HEK293T (cell line): ENCODE data around the gene MDM2.

Experiments
- CTCF ChIA-PET: fragments of 350-600 bp; formaldehyde crosslinking; extraction: SDS; loops from one replicate; lab custom pipeline; 2021; ENCODE audit warnings: antibody characterized with exemption, inconsistent platforms; lab: Yijun Ruan, JAX
- POLR2A ChIA-PET: fragments of 350-600 bp; formaldehyde crosslinking; extraction: SDS; loops from one replicate; lab custom pipeline; 2020; ENCODE audit warnings: antibody characterized with exemption, inconsistent platforms; lab: Yijun Ruan, JAX
- DNase-seq: peaks from one replicate; pipeline ENCODE4 v3.0.0; 2012; ENCODE audit warnings: mixed read lengths; ENCODE audit errors: extremely low spot score
- ARNT ChIP-seq: fragments of 450-650 bp; IDR thresholded peaks from 2 replicates; pipeline ENCODE4 v1.6.1; 2017; ENCODE audit warnings: mild to moderate bottlenecking
- BHLHE40 ChIP-seq: fragments of 450-650 bp; IDR thresholded peaks from 2 replicates; pipeline ENCODE4 v1.6.1; 2016; ENCODE audit warnings: mild to moderate bottlenecking, moderate library complexity, borderline replicate concordance
- CTBP1 ChIP-seq: fragments of 450-650 bp; IDR thresholded peaks from 2 replicates; pipeline ENCODE4 v1.6.1; 2016; ENCODE audit warnings: borderline replicate concordance
- ELF4 ChIP-seq: fragments of 450-650 bp; IDR thresholded peaks from 2 replicates; pipeline ENCODE4 v1.6.1; 2017; ENCODE audit warnings: antibody characterized with exemption
- FOXA1 ChIP-seq: fragments of 450-650 bp; IDR thresholded peaks from 2 replicates; pipeline ENCODE4 v1.6.1; 2016; ENCODE audit warnings: mild to moderate bottlenecking
- FOXK2 ChIP-seq: fragments of 450-650 bp; IDR thresholded peaks from 2 replicates; pipeline ENCODE4 v1.6.1; 2016; ENCODE audit warnings: mild to moderate bottlenecking
- FOXM1 ChIP-seq: fragments of 450-650 bp; IDR thresholded peaks from 2 replicates; pipeline ENCODE4 v1.6.1; 2017; ENCODE audit warnings: mild to moderate bottlenecking, borderline replicate concordance
- HDGF ChIP-seq: fragments of 450-650 bp; IDR thresholded peaks from 2 replicates; pipeline ENCODE4 v1.6.1; 2017; ENCODE audit warnings: antibody characterized with exemption, borderline replicate concordance
- L3MBTL2 ChIP-seq: fragments of 450-650 bp; conservative IDR thresholded peaks from 2 replicates; pipeline ENCODE4 v1.6.1; 2016; ENCODE audit warnings: mild to moderate bottlenecking
- LEF1 ChIP-seq: fragments of 450-650 bp; IDR thresholded peaks from 2 replicates; pipeline ENCODE4 v1.6.1; 2017; ENCODE audit warnings: mild to moderate bottlenecking, borderline replicate concordance
- NFRKB ChIP-seq: fragments of 450-650 bp; IDR thresholded peaks from 2 replicates; pipeline ENCODE4 v1.6.1; 2016; ENCODE audit warnings: mild to moderate bottlenecking, moderate library complexity
- PKNOX1 ChIP-seq: fragments of 450-650 bp; IDR thresholded peaks from 2 replicates; pipeline ENCODE4 v1.6.1; 2016
- SP1 ChIP-seq: fragments of 450-650 bp; IDR thresholded peaks from 2 replicates; pipeline ENCODE4 v1.6.1; 2017
- SUZ12 ChIP-seq: fragments of 450-650 bp; IDR thresholded peaks from 2 replicates; pipeline ENCODE4 v1.6.1; 2016; ENCODE audit warnings: mild to moderate bottlenecking
- TARDBP ChIP-seq: fragments of 450-650 bp; IDR thresholded peaks from 2 replicates; pipeline ENCODE4 v1.6.1; 2016
- ZNF384 ChIP-seq: fragments of 450-650 bp; IDR thresholded peaks from 2 replicates; pipeline ENCODE4 v1.6.1; 2016

The MDM2 gene

GRCh38 chr12:68854554-68854953 lies 46.6 kb downstream of the MDM2 start:
- TF ChIP-seq NFRKB (no peak), L3MBTL2 (no peak)
- ChIA-PET POLR2A (interaction anchor here (1.1 kb wide), 1 partner anchor 9 kb away, joined by 3 read pairs; no protein-coding TSS in a partner anchor), CTCF (no interaction called here)
- no peak for DNase-seq

GRCh38 chr12:68855111-68855510 lies 47.1 kb downstream of the MDM2 start:
- CTCF ChIA-PET = interaction anchor here (1.0 kb wide), 1 partner anchor 26 kb away, joined by 3 read pairs; no protein-coding TSS in a partner anchor
- TF ChIP-seq L3MBTL2 (no peak), SP1 (no peak), PKNOX1 (no peak), SUZ12 (no peak), FOXM1 (no peak), TARDBP (no peak), HDGF (no peak), BHLHE40 (no peak), LEF1 (no peak), ELF4 (no peak), ZNF384 (no peak)
- no peak for DNase-seq
- POLR2A ChIA-PET = interaction anchor here (1.1 kb wide), 1 partner anchor 10 kb away, joined by 3 read pairs; no protein-coding TSS in a partner anchor

- DNase-seq = no peak
- CTCF ChIA-PET = interaction anchor here (1.0 kb wide), 1 partner anchor 26 kb away, joined by 3 read pairs; no protein-coding TSS in a partner anchor
- TF ChIP-seq BHLHE40 = no peak
- TF ChIP-seq CTBP1 = no peak
- no peak for TF ChIP-seq ARNT
- no peak for TF ChIP-seq LEF1
- TF ChIP-seq FOXK2 = no peak
- TF ChIP-seq ZNF384 = no peak
- no peak for TF ChIP-seq ELF4
- TF ChIP-seq L3MBTL2 = no peak
- TF ChIP-seq SUZ12 = no peak
- no peak for TF ChIP-seq FOXM1
- TF ChIP-seq HDGF = no peak
- no peak for TF ChIP-seq SP1
- no peak for TF ChIP-seq TARDBP
- no peak for TF ChIP-seq NFRKB
- TF ChIP-seq PKNOX1 = no peak
- TF ChIP-seq FOXA1 = no peak
- POLR2A ChIA-PET = no interaction called here
These were observed 47.8 kb downstream of the MDM2 start for GRCh38 chr12:68855771-68856170.

DNA sequence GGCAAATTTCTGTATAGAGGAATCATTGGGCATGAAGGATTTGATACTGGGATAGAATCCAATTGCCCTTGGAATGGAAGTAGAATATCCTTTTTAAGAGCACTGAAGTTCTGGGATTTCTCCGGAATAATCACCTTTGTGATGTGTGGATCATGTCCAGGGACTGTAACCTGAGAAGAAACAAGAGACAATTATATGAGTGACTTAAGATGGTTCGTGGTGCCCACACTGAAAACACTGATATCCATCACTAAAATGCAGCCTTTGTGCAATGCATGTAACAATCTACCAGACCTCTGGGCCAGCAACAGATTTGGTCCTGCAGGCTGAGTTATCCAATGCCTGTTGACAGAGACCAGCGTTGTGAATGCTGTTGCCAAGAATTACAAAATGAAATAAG lies 48.5 kb downstream of the MDM2 start:
- POLR2A ChIA-PET = no interaction called here
- CTCF ChIA-PET = no interaction called here
- TF ChIP-seq BHLHE40 (no peak), CTBP1 (no peak), SP1 (no peak), ELF4 (no peak), ZNF384 (no peak), FOXK2 (no peak), NFRKB (no peak), SUZ12 (no peak), LEF1 (no peak), TARDBP (no peak), L3MBTL2 (no peak), HDGF (no peak), FOXA1 (no peak), FOXM1 (no peak), ARNT (no peak), PKNOX1 (no peak)
- DNase-seq = no peak

- CTCF ChIA-PET = interaction anchor here (0.6 kb wide), 1 partner anchor 12 kb away, joined by 7 read pairs; no protein-coding TSS in a partner anchor
- TF ChIP-seq SUZ12 (no peak), ELF4 (no peak), L3MBTL2 (no peak), CTBP1 (no peak), PKNOX1 (no peak), TARDBP (no peak), BHLHE40 (no peak), FOXA1 (no peak), HDGF (no peak), ZNF384 (no peak)
- POLR2A ChIA-PET = no interaction called here
- DNase-seq = no peak
These were observed 53.9 kb downstream of the MDM2 start for GRCh38 chr12:68861890-68862289.

DNA sequence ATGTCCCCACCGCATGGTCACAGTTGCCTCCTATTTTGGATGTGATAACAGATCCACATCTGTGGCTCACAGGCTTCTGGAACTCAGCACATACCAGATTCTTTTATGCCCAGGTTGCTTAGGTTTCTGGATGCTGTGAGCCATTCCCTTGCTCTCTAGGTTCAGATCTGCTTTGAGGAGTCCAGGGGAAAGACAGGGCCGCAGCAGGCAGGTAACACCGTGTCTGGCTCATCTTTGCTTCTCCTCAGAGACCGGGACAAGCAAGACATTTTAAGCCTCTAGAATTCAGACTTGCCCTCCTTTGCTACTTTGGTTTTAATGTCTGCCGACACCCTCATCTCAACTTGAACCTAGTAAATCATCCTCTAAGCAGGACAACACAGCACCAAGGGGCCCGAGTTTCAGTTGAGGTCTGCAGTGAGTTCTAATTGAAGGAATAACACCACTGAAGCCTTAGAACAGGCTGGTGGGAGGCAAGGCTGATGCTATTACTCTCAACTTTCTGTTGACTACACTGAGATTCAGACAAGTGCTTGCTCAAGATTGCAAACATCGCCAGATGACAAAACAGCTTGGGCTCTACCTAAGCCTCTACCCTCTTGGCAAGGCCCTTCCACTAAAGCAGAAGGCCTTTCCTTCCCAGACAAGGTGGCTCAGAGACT lies 55.3 kb downstream of the MDM2 start:
- no peak for DNase-seq
- CTCF ChIA-PET = interaction anchor here (0.6 kb wide), 1 partner anchor 15 kb away, joined by 5 read pairs; no protein-coding TSS in a partner anchor
- POLR2A ChIA-PET = no interaction called here
- no peak for TF ChIP-seq FOXA1
- TF ChIP-seq FOXM1 = no peak
- no peak for TF ChIP-seq ZNF384
- no peak for TF ChIP-seq SP1
